Calu3 (cell line): ENCODE measurements around the gene NEO1. TPM values are rescaled to one million over a fixed set of nuclear protein-coding genes. Genes with fewer than 3 reads are reported as not detected.

Source experiments
- BruUV-seq: library from RNA; stranded (reverse); fragments of 400-500 nt; replicated peaks from 2 replicates; lab custom pipeline; 2021; lab: Mats Ljungman, UMichigan
- CTCF ChIA-PET: fragments of 300-600 bp; sonication (Branson Sonifier 250); formaldehyde crosslinking; loops from one replicate; lab custom pipeline; 2022; ENCODE audit warnings: antibody characterized with exemption; lab: Charles Lee
- DNase-seq: peaks from one replicate; pipeline ENCODE4 v3.0.0; 2022
- H3K27ac Mint-ChIP-seq: one replicate; pipeline ENCODE4 v1.8.0; 2022; ENCODE audit warnings: mixed read lengths; ENCODE audit not compliant: unreplicated experiment
- H3K27me3 Mint-ChIP-seq: one replicate; pipeline ENCODE4 v1.8.0; 2022; ENCODE audit warnings: mixed read lengths; ENCODE audit not compliant: unreplicated experiment
- H3K36me3 Mint-ChIP-seq: one replicate; pipeline ENCODE4 v1.8.0; 2022; ENCODE audit warnings: mild to moderate bottlenecking, moderate library complexity, mixed read lengths; ENCODE audit not compliant: insufficient read depth, unreplicated experiment
- H3K4me1 Mint-ChIP-seq: one replicate; pipeline ENCODE4 v1.8.0; 2022; ENCODE audit warnings: mild to moderate bottlenecking, low read depth, mixed read lengths; ENCODE audit not compliant: unreplicated experiment
- H3K4me3 Mint-ChIP-seq: one replicate; pipeline ENCODE4 v1.8.0; 2022; ENCODE audit warnings: mild to moderate bottlenecking, low read depth, moderate library complexity, mixed read lengths; ENCODE audit not compliant: unreplicated experiment
- H3K9me3 Mint-ChIP-seq: one replicate; pipeline ENCODE4 v1.8.0; 2022; ENCODE audit warnings: low read depth, mixed read lengths; ENCODE audit not compliant: unreplicated experiment
- CTCF ChIP-seq: fragments of 200-600 bp; IDR thresholded peaks from one replicate; pipeline ENCODE4 v1.8.0; 2022; ENCODE audit warnings: antibody characterized with exemption; ENCODE audit not compliant: unreplicated experiment
- intact Hi-C: fragments of 100-400 bp; cut with micrococcal nuclease; formaldehyde crosslinking; loops from one replicate; pipeline ENCODE4 v1.10.0; 2022; ENCODE audit not compliant: unreplicated experiment
- total RNA-seq: library from RNA; stranded (reverse); gene quantifications from 2 replicates; pipeline ENCODE4 v1.2.3, GENCODE V29; 2022

NEO1 gene
- total RNA-seq, 1 experiment from 2014 or later, result 20.4 TPM

- no peak for DNase-seq
- Mint-ChIP-seq H3K27me3 (no peaks in the 10 kb centered on the region), H3K36me3 (no peaks in the 10 kb centered on the region), H3K4me3 (no peak overlapping the region), H3K9me3 (no peaks in the 10 kb centered on the region), H3K27ac (no peak overlapping the region), H3K4me1 (no peaks in the 10 kb centered on the region)
- intact Hi-C loops, result no loop called here
- TF ChIP-seq CTCF, result no peak
- CTCF ChIA-PET, result interaction anchor here (1.0 to 1.5 kb wide), 7 partner anchors 8 to 543 kb away, joined by 4 to 10 read pairs (median 6); no protein-coding TSS in a partner anchor
- no TSS peak for BruUV-seq
These were observed 212.6 kb downstream of the NEO1 start for GRCh38 chr15:73264881-73265280.

- no peaks in the 10 kb centered on the region for H3K4me1 Mint-ChIP-seq
- no peaks in the 10 kb centered on the region for H3K27me3 Mint-ChIP-seq
- BruUV-seq, result no TSS peak
- no peaks in the 10 kb centered on the region for H3K9me3 Mint-ChIP-seq
- no peak overlapping the region for H3K4me3 Mint-ChIP-seq
- intact Hi-C loops, result no loop called here
- TF ChIP-seq CTCF, result peak; percentile 77
- H3K27ac Mint-ChIP-seq, result no peak overlapping the region
- DNase-seq, result peak; percentile 70
- H3K36me3 Mint-ChIP-seq, result no peaks in the 10 kb centered on the region
- CTCF ChIA-PET, result interaction anchor here (0.5 to 1.5 kb wide), 12 partner anchors 8 to 952 kb away, joined by 3 to 10 read pairs (median 4); no protein-coding TSS in a partner anchor
These were observed 213.4 kb downstream of the NEO1 start for GRCh38 chr15:73265536-73266153.

- CTCF ChIA-PET, result interaction anchor here (1.0 kb wide), 1 partner anchor 24 kb away, joined by 3 read pairs; no protein-coding TSS in a partner anchor
- no peak overlapping the region for H3K27ac Mint-ChIP-seq
- TF ChIP-seq CTCF, result no peak
- no peaks in the 10 kb centered on the region for H3K36me3 Mint-ChIP-seq
- no peaks in the 10 kb centered on the region for H3K4me1 Mint-ChIP-seq
- no peak overlapping the region for H3K4me3 Mint-ChIP-seq
- no peak for DNase-seq
- intact Hi-C loops, result no loop called here
- BruUV-seq, result no TSS peak
- H3K9me3 Mint-ChIP-seq, result no peaks in the 10 kb centered on the region
- H3K27me3 Mint-ChIP-seq, result no peaks in the 10 kb centered on the region
These were observed 216.2 kb downstream of the NEO1 start for GRCh38 chr15:73268457-73268856.

GRCh38 chr15:73270366-73271097 lies 218.3 kb downstream of the NEO1 start:
- no peak for TF ChIP-seq CTCF
- no peak overlapping the region for H3K27ac Mint-ChIP-seq
- H3K4me3 Mint-ChIP-seq, result no peak overlapping the region
- intact Hi-C loops, result loop anchor here (5.0 kb wide), 1 partner anchor 548 kb away; no protein-coding TSS in a partner anchor
- H3K4me1 Mint-ChIP-seq, result no peaks in the 10 kb centered on the region
- BruUV-seq, result no TSS peak
- H3K9me3 Mint-ChIP-seq, result no peaks in the 10 kb centered on the region
- CTCF ChIA-PET, result interaction anchor here (0.5 kb wide), 1 partner anchor 492 kb away, joined by 4 read pairs; no protein-coding TSS in a partner anchor
- no peak for DNase-seq
- no peaks in the 10 kb centered on the region for H3K36me3 Mint-ChIP-seq
- no peaks in the 10 kb centered on the region for H3K27me3 Mint-ChIP-seq
